ENCODE results near the gene ATP5PO. TPM values are rescaled to one million over a fixed set of nuclear protein-coding genes. Genes with fewer than 3 reads are reported as not detected.
A peak's percentile ranks its signal among the peaks of the same experiment; 100 is the strongest.

The ATP5PO gene
- total RNA-seq, 1 donor from 2014 or later, result 150 TPM

- Mint-ChIP-seq H3K27ac (ENCODE audit: unreplicated experiment) (peak overlapping the region; percentile 68), H3K27me3 (ENCODE audit: unreplicated experiment) (no peaks in the 10 kb centered on the region), H3K36me3 (ENCODE audit: unreplicated experiment) (no peaks in the 10 kb centered on the region), H3K9me3 (ENCODE audit: unreplicated experiment) (no peaks in the 10 kb centered on the region), H3K4me3 (ENCODE audit: unreplicated experiment) (peak overlapping the region; percentile 72), H3K4me1 (ENCODE audit: unreplicated experiment) (peaks cover 32% of the 10 kb centered on the region)
- peak; percentile 92 for TF ChIP-seq CTCF (IDR thresholded peaks at IDR 0.05)
- peak; percentile 93 for DNase-seq (ENCODE audit: extremely low spot score, unreplicated experiment)
These were observed 20.8 kb downstream of the ATP5PO start for GRCh38 chr21:33894736-33895288.

- Mint-ChIP-seq H3K9me3 (ENCODE audit: unreplicated experiment) (no peaks in the 10 kb centered on the region), H3K4me1 (ENCODE audit: unreplicated experiment) (peaks cover 25% of the 10 kb centered on the region), H3K36me3 (ENCODE audit: unreplicated experiment) (no peaks in the 10 kb centered on the region), H3K27me3 (ENCODE audit: unreplicated experiment) (no peaks in the 10 kb centered on the region), H3K27ac (ENCODE audit: unreplicated experiment) (no peak overlapping the region), H3K4me3 (ENCODE audit: unreplicated experiment) (no peak overlapping the region)
- DNase-seq (ENCODE audit: extremely low spot score, unreplicated experiment), result no peak
- TF ChIP-seq CTCF (IDR thresholded peaks at IDR 0.05), result no peak
These were observed 21.7 kb downstream of the ATP5PO start for GRCh38 chr21:33893917-33894316.

- Mint-ChIP-seq H3K27ac (ENCODE audit: unreplicated experiment) (no peak overlapping the region), H3K4me1 (ENCODE audit: unreplicated experiment) (peaks cover 19% of the 10 kb centered on the region), H3K27me3 (ENCODE audit: unreplicated experiment) (no peaks in the 10 kb centered on the region), H3K36me3 (ENCODE audit: unreplicated experiment) (no peaks in the 10 kb centered on the region), H3K4me3 (ENCODE audit: unreplicated experiment) (no peak overlapping the region), H3K9me3 (ENCODE audit: unreplicated experiment) (no peaks in the 10 kb centered on the region)
- no peak for DNase-seq (ENCODE audit: extremely low spot score, unreplicated experiment)
- TF ChIP-seq CTCF (IDR thresholded peaks at IDR 0.05), result no peak
These were observed 22.8 kb downstream of the ATP5PO start for GRCh38 chr21:33892853-33893252.

GRCh38 chr21:33890187-33890586 lies 25.4 kb downstream of the ATP5PO start:
- Mint-ChIP-seq H3K9me3 (ENCODE audit: unreplicated experiment) (no peaks in the 10 kb centered on the region), H3K27ac (ENCODE audit: unreplicated experiment) (no peak overlapping the region), H3K4me1 (ENCODE audit: unreplicated experiment) (peaks cover 20% of the 10 kb centered on the region), H3K36me3 (ENCODE audit: unreplicated experiment) (no peaks in the 10 kb centered on the region), H3K4me3 (ENCODE audit: unreplicated experiment) (no peak overlapping the region), H3K27me3 (ENCODE audit: unreplicated experiment) (no peaks in the 10 kb centered on the region)
- TF ChIP-seq CTCF (IDR thresholded peaks at IDR 0.05), result no peak
- DNase-seq (ENCODE audit: extremely low spot score, unreplicated experiment), result no peak

GRCh38 chr21:33886321-33886720 lies 29.3 kb downstream of the ATP5PO start:
- Mint-ChIP-seq H3K9me3 (ENCODE audit: unreplicated experiment) (no peaks in the 10 kb centered on the region), H3K4me1 (ENCODE audit: unreplicated experiment) (peaks cover 40% of the 10 kb centered on the region), H3K27ac (ENCODE audit: unreplicated experiment) (no peak overlapping the region), H3K4me3 (ENCODE audit: unreplicated experiment) (no peak overlapping the region), H3K27me3 (ENCODE audit: unreplicated experiment) (no peaks in the 10 kb centered on the region), H3K36me3 (ENCODE audit: unreplicated experiment) (no peaks in the 10 kb centered on the region)
- no peak for DNase-seq (ENCODE audit: extremely low spot score, unreplicated experiment)
- no peak for TF ChIP-seq CTCF (IDR thresholded peaks at IDR 0.05)

Data from osteocyte (in vitro differentiated cells).